Measurements from ENCODE around the gene ST8SIA5. TPM values are rescaled to one million over a fixed set of nuclear protein-coding genes. Genes with fewer than 3 reads are reported as not detected.

The ST8SIA5 gene
- total RNA-seq, 1 experiment from 2014 or later: not detected

DNA sequence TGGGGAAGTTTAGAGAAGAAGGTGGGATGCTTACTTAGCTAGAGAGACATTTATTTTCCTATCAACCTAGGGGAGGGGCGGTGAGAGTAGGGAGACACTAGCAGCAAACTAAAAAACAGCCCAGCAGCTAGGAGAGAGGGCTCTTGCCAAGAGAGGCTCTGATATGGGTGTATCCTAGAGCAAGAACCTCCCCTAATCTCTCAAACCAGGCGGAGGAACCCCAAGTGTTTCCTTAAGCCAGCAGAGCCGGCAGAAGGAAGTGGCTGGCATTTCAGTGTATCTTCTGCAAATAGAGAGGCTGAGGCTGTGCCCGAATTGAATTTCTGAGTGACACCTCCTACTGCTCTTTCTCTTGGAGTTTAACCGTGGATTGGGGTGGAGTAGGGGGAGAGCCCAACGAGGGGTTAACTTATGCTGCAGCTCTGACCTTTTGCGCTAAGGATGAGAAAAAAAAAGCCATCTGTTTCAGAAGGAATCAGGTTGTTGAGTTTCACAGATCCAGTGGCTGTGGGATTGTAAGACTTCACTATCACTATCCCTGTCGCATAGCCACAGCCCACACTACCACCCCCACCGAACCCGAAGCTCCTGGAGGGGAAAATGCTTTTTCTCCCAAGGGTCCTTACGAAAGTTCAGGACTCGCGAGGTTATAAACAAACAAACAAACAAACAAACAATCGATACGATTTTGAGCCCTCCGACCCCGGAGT is 1.4 kb downstream of the ST8SIA5 start:
- Histone ChIP-seq H3K4me1 (replicated peaks; ENCODE audit: insufficient read depth) (no peaks in the 10 kb centered on the region), H3K9me2 (ENCODE audit: insufficient read depth) (no peaks in the 10 kb centered on the region)

DNA sequence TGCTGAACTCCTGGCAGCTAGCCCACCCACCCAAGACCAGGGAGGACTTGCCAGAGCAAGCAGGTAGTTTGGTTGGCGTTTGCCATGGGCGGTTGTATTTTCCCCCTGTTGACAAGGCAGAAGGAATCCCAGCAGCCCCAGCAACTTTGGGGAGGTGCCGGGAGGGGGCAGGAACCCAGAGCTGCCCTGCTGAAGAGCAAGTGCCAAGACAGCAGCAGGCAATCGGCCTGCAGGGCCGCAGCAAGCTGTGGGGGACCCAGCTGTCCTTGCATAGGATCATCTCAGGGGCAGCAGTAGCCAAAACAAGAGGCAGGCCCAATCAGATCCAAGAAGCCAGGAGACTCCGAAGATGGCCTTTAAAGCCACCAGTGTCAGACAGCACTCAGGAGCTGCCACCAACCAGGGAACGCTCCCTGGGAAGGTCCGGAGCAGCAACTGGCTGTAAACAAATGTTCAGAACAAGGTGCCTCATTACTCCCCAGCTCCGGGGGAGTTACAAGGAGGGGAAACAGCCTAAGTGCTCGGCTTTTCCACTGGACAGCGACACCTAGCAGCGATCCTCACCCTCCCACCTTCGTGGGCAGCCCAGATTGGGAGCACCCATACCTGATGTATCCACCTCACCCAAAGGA is 2.1 kb downstream of the ST8SIA5 start:
- H3K4me1 ChIP-seq (replicated peaks; ENCODE audit: insufficient read depth): no peaks in the 10 kb centered on the region
- DNase-seq: peak in 1 of 2 experiments; percentile 15
- H3K27me3 ChIP-seq (ENCODE audit: insufficient read depth, low read depth): peaks cover 43% of the 10 kb centered on the region
- no peaks in the 10 kb centered on the region for H3F3A ChIP-seq (ENCODE audit: insufficient read depth, low read depth)
- H3K27ac ChIP-seq: no peak overlapping the region
- H2AFZ ChIP-seq: no peak overlapping the region
- intact Hi-C loops (cut with micrococcal nuclease; ENCODE audit: unreplicated experiment): no loop called here
- POLR2A ChIA-PET (ENCODE audit: unreplicated experiment): no interaction called here
- BruUV-seq (replicated peaks): no TSS peak
- no peaks in the 10 kb centered on the region for H3K79me2 ChIP-seq (ENCODE audit: low read depth)
- TF ChIP-seq, protein P1, sequence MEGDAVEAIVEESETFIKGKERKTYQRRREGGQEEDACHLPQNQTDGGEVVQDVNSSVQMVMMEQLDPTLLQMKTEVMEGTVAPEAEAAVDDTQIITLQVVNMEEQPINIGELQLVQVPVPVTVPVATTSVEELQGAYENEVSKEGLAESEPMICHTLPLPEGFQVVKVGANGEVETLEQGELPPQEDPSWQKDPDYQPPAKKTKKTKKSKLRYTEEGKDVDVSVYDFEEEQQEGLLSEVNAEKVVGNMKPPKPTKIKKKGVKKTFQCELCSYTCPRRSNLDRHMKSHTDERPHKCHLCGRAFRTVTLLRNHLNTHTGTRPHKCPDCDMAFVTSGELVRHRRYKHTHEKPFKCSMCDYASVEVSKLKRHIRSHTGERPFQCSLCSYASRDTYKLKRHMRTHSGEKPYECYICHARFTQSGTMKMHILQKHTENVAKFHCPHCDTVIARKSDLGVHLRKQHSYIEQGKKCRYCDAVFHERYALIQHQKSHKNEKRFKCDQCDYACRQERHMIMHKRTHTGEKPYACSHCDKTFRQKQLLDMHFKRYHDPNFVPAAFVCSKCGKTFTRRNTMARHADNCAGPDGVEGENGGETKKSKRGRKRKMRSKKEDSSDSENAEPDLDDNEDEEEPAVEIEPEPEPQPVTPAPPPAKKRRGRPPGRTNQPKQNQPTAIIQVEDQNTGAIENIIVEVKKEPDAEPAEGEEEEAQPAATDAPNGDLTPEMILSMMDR (conservative IDR thresholded peaks at IDR 0.05): no peak
- no peak for TF ChIP-seq EZH2 (IDR thresholded peaks at IDR 0.05; ENCODE audit: low read depth)
- no peaks in the 10 kb centered on the region for H3K36me3 ChIP-seq (ENCODE audit: low read depth)
- no peak overlapping the region for H3K4me3 ChIP-seq
- H3K4me2 ChIP-seq: no peak overlapping the region
- no peaks in the 10 kb centered on the region for H3K9me2 ChIP-seq (ENCODE audit: insufficient read depth)
- no peaks in the 10 kb centered on the region for H4K20me1 ChIP-seq (ENCODE audit: insufficient read depth)
- CTCF ChIA-PET: no interaction called here
- H3K9me3 ChIP-seq (ENCODE audit: insufficient read depth, low read depth): no peaks in the 10 kb centered on the region

More for the DNA sequence above, 1.4 kb downstream of the ST8SIA5 start:
- no peaks in the 10 kb centered on the region for H3K9me3 ChIP-seq (ENCODE audit: insufficient read depth, low read depth)
- peaks cover 44% of the 10 kb centered on the region for H3K27me3 ChIP-seq (ENCODE audit: insufficient read depth, low read depth)
- intact Hi-C loops (cut with micrococcal nuclease; ENCODE audit: unreplicated experiment): no loop called here
- BruUV-seq (replicated peaks): no TSS peak
- CTCF ChIA-PET: no interaction called here
- peak in 1 of 2 experiments; percentile 3 for DNase-seq
- TF ChIP-seq, protein P1 (conservative IDR thresholded peaks at IDR 0.05): no peak
- TF ChIP-seq EZH2 (IDR thresholded peaks at IDR 0.05; ENCODE audit: low read depth): no peak
- no peak overlapping the region for H3K4me2 ChIP-seq
- no peaks in the 10 kb centered on the region for H3F3A ChIP-seq (ENCODE audit: insufficient read depth, low read depth)
- no peak overlapping the region for H3K4me3 ChIP-seq
- no peak overlapping the region for H3K27ac ChIP-seq
- no peaks in the 10 kb centered on the region for H3K36me3 ChIP-seq (ENCODE audit: low read depth)
- H2AFZ ChIP-seq: no peak overlapping the region
- H3K79me2 ChIP-seq (ENCODE audit: low read depth): no peaks in the 10 kb centered on the region
- no peaks in the 10 kb centered on the region for H4K20me1 ChIP-seq (ENCODE audit: insufficient read depth)
- POLR2A ChIA-PET (ENCODE audit: unreplicated experiment): no interaction called here

DNA sequence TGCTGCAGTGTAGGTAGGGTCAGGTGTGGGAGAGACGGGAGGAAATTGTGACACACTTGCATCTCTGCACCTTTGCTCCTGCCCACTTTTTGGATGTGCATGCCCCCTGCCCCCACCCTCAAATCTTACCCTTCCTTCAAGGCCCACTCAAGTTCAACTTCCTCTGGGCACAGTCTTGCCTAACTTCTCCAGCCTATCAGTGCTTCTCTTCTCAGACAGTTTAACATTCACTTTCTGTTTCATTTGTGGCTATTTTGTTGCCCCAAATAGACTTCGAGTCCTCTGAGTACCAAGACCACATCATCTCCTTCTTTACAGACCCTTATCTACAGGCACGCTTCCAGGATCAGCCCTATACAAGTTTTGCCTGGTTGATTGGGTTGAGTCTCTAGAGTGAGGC is 2.7 kb downstream of the ST8SIA5 start:
- intact Hi-C loops (cut with micrococcal nuclease; ENCODE audit: unreplicated experiment): no loop called here
- no TSS peak for BruUV-seq (replicated peaks)
- Histone ChIP-seq H3K36me3 (ENCODE audit: low read depth) (no peaks in the 10 kb centered on the region), H3K4me2 (no peak overlapping the region), H2AFZ (no peak overlapping the region), H3K9me3 (ENCODE audit: insufficient read depth, low read depth) (no peaks in the 10 kb centered on the region), H3K4me1 (replicated peaks; ENCODE audit: insufficient read depth) (no peaks in the 10 kb centered on the region), H3K79me2 (ENCODE audit: low read depth) (no peaks in the 10 kb centered on the region), H4K20me1 (ENCODE audit: insufficient read depth) (no peaks in the 10 kb centered on the region), H3F3A (ENCODE audit: insufficient read depth, low read depth) (no peaks in the 10 kb centered on the region), H3K9me2 (ENCODE audit: insufficient read depth) (no peaks in the 10 kb centered on the region), H3K27ac (no peak overlapping the region), H3K27me3 (ENCODE audit: insufficient read depth, low read depth) (peaks cover 41% of the 10 kb centered on the region), H3K4me3 (no peak overlapping the region)
- POLR2A ChIA-PET (ENCODE audit: unreplicated experiment): no interaction called here
- CTCF ChIA-PET: no interaction called here
- TF ChIP-seq EZH2 (IDR thresholded peaks at IDR 0.05; ENCODE audit: low read depth): no peak
- TF ChIP-seq, protein P1 (conservative IDR thresholded peaks at IDR 0.05): no peak
- DNase-seq: peak in 1 of 2 experiments; percentile 26

Measured in PC-9 (cell line).